Urinary bladder (tissue), 4 donors: ENCODE results near the gene PAPPA. TPM values are rescaled to one million over a fixed set of nuclear protein-coding genes. Genes with fewer than 3 reads are reported as not detected.

Experiments
- DNase-seq: peaks from one replicate; pipeline ENCODE4 v3.0.0-alpha.2; 2015; ENCODE audit errors: extremely low spot score
- H3K27ac ChIP-seq: one replicate; pipeline ENCODE4 v1.5.1; 2013; ENCODE audit warnings: low read depth, mild to moderate bottlenecking, moderate library complexity
- H3K36me3 ChIP-seq: one replicate; pipeline ENCODE4 v1.6.1; 2013; ENCODE audit warnings: mild to moderate bottlenecking, moderate library complexity; ENCODE audit not compliant: insufficient read depth
- H3K4me1 ChIP-seq: one replicate; pipeline ENCODE4 v1.6.1; 2013; ENCODE audit warnings: mild to moderate bottlenecking, moderate library complexity; ENCODE audit not compliant: insufficient read depth
- H3K4me3 ChIP-seq: one replicate; pipeline ENCODE4 v1.5.1; 2013; ENCODE audit warnings: low read depth, low read length
- WGBS: extraction: QIAGEN DNeasy Blood & Tissue Kit; methylation state at CpG from one replicate; pipeline ENCODE4 v1.1.7; 2013; 5-methylcytosine and 5-hydroxymethylcytosine counted together
- polyA plus RNA-seq: library from polyadenylated mRNA; stranded (reverse); fragments of 200-250 nt; gene quantifications from one replicate; pipeline ENCODE4 v1.2.3, GENCODE V29; 2013
- total RNA-seq: library from RNA; depleted of rRNA; stranded (reverse); fragments of >200 nt; gene quantifications from one replicate; pipeline ENCODE4 v1.2.3, GENCODE V29; 2014
- donor health status: healthy with polysubstance abuse.
- donor health status: healthy.

The PAPPA gene
- total and polyA plus RNA-seq, 2 donors = 4.2 to 5.9 TPM

GRCh38 chr9:116298878-116299391, 145.3 kb downstream of the PAPPA start:
- no peaks in the 10 kb centered on the region for H3K4me1 ChIP-seq
- no peak overlapping the region for H3K27ac ChIP-seq
- DNase-seq = no peak
- WGBS = 61% methylated on average over 6 of the region's 6 CpGs
- H3K4me3 ChIP-seq = no peak overlapping the region
- no peaks in the 10 kb centered on the region for H3K36me3 ChIP-seq

GRCh38 chr9:116300360-116300870, 146.8 kb downstream of the PAPPA start:
- H3K4me3 ChIP-seq = no peak overlapping the region
- no peaks in the 10 kb centered on the region for H3K4me1 ChIP-seq
- H3K27ac ChIP-seq = no peak overlapping the region
- DNase-seq = no peak
- 72% methylated on average over 2 of the region's 2 CpGs for WGBS
- no peaks in the 10 kb centered on the region for H3K36me3 ChIP-seq

GRCh38 chr9:116303270-116303669, 149.7 kb downstream of the PAPPA start:
- Histone ChIP-seq H3K4me3 (no peak overlapping the region), H3K36me3 (no peaks in the 10 kb centered on the region), H3K4me1 (no peaks in the 10 kb centered on the region), H3K27ac (no peak overlapping the region)
- 86% methylated on average over 5 of the region's 5 CpGs for WGBS
- DNase-seq = no peak

GRCh38 chr9:116303886-116304538, 150.4 kb downstream of the PAPPA start:
- no peak for DNase-seq
- Histone ChIP-seq H3K27ac (no peak overlapping the region), H3K36me3 (no peaks in the 10 kb centered on the region), H3K4me3 (no peak overlapping the region), H3K4me1 (no peaks in the 10 kb centered on the region)
- WGBS = 78% methylated on average over 3 of the region's 3 CpGs

DNA sequence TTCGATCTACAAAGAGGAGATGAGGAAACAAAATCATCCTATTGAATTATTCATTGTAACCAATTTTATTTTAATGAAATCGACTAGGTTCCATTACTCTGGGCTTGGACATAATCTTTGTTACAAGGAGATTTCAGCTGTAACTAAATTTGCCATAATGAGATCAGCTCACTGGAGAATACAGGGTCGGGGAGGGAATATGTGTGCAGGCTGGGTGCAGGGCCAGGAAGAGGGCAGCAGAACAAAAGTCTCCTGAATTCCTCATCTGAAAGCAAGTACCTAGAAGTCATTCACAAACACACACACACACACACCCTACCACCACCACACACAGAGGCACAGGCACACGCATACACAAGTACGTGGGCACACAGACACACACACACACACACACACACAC, 151.2 kb downstream of the PAPPA start:
- no peak overlapping the region for H3K4me3 ChIP-seq
- no peak overlapping the region for H3K27ac ChIP-seq
- H3K36me3 ChIP-seq = no peaks in the 10 kb centered on the region
- H3K4me1 ChIP-seq = no peaks in the 10 kb centered on the region
- DNase-seq = no peak
- WGBS = 80% methylated on average over 5 of the region's 5 CpGs

DNA sequence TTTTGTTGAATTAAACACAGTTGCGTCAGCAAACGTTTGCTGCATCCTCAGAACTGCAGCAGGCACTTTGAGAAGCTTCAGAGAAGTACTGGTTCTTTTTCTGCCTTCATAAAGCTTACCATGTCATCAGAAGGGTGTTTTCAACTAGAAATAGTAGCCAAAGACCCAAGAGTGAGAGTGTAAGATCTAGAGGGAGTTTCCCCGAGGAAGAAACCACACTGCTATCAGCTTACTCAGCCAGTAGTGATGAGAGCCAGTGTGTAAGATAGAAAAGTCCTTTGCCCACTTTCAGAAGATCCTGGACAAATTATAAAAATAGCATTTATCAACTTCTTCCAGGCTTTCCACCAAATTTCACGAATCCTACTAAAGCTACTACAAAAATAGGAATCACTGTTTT, 154.5 kb downstream of the PAPPA start:
- no peak for DNase-seq
- 72% methylated on average over 4 of the region's 4 CpGs for WGBS
- Histone ChIP-seq H3K4me3 (no peak overlapping the region), H3K4me1 (no peaks in the 10 kb centered on the region), H3K27ac (no peak overlapping the region), H3K36me3 (no peaks in the 10 kb centered on the region)

GRCh38 chr9:116309900-116310611, 156.5 kb downstream of the PAPPA start:
- Histone ChIP-seq H3K27ac (no peak overlapping the region), H3K4me3 (no peak overlapping the region), H3K4me1 (no peaks in the 10 kb centered on the region), H3K36me3 (no peaks in the 10 kb centered on the region)
- WGBS = 94% methylated on average over 3 of the region's 3 CpGs
- no peak for DNase-seq

- H3K27ac ChIP-seq = no peak overlapping the region
- 47% methylated on average over 2 of the region's 2 CpGs for whole genome bisulfite sequencing
- H3K4me1 ChIP-seq = no peaks in the 10 kb centered on the region
- H3K4me3 ChIP-seq = no peak overlapping the region
- H3K36me3 ChIP-seq = no peaks in the 10 kb centered on the region
- no peak for DNase-seq
These were observed 158.6 kb downstream of the PAPPA start for GRCh38 chr9:116312221-116312620.

- no peaks in the 10 kb centered on the region for H3K4me1 ChIP-seq
- H3K36me3 ChIP-seq = no peaks in the 10 kb centered on the region
- 95% methylated on average over 3 of the region's 3 CpGs for WGBS
- no peak overlapping the region for H3K4me3 ChIP-seq
- no peak overlapping the region for H3K27ac ChIP-seq
- no peak for DNase-seq
These were observed 160.0 kb downstream of the PAPPA start for GRCh38 chr9:116313638-116314037.

DNA sequence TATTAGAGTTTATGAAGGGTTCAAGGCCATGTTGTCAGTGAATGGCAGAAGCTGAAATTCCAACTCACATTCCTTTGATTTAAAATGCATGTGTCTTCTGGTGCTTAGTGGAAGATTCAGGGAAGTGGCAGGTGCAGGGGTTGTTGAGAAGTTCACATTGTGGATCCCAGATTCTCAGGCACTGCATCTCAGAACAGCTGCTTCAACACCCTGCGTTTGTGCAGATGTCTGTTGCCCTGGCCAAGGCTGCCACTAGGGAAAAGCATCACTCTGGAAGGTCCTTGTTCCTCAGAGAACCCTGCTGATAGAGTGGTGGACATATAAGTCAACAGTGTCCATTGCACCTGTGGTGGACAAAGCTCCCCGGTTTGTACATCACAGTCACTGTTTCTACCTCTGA, 162.7 kb downstream of the PAPPA start:
- WGBS = 89% methylated on average over 2 of the region's 2 CpGs
- Histone ChIP-seq H3K27ac (no peak overlapping the region), H3K4me1 (no peaks in the 10 kb centered on the region), H3K4me3 (no peak overlapping the region), H3K36me3 (no peaks in the 10 kb centered on the region)
- no peak for DNase-seq

DNA sequence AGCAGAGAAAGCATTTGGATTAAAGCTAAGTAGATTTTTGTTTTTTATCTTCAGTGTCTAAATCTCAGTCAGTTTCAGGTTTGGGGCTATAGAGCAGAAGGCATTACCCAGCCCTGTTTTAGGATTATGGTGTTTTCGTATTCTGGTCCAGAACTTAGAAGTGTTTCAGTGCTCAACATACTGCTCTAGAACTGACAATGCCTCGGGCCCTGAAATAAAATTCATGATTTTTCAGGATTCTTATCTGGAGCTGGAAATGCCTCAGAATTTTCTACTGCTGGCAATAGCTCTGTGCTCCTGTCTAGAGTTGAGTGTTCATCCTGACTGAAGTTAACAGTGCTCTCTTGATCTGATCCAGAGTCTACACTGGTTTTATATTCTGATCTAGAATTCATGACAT, 163.9 kb downstream of the PAPPA start:
- Histone ChIP-seq H3K4me1 (no peaks in the 10 kb centered on the region), H3K36me3 (no peaks in the 10 kb centered on the region), H3K27ac (no peak overlapping the region), H3K4me3 (no peak overlapping the region)
- no peak for DNase-seq
- 90% methylated on average over 2 of the region's 2 CpGs for WGBS

DNA sequence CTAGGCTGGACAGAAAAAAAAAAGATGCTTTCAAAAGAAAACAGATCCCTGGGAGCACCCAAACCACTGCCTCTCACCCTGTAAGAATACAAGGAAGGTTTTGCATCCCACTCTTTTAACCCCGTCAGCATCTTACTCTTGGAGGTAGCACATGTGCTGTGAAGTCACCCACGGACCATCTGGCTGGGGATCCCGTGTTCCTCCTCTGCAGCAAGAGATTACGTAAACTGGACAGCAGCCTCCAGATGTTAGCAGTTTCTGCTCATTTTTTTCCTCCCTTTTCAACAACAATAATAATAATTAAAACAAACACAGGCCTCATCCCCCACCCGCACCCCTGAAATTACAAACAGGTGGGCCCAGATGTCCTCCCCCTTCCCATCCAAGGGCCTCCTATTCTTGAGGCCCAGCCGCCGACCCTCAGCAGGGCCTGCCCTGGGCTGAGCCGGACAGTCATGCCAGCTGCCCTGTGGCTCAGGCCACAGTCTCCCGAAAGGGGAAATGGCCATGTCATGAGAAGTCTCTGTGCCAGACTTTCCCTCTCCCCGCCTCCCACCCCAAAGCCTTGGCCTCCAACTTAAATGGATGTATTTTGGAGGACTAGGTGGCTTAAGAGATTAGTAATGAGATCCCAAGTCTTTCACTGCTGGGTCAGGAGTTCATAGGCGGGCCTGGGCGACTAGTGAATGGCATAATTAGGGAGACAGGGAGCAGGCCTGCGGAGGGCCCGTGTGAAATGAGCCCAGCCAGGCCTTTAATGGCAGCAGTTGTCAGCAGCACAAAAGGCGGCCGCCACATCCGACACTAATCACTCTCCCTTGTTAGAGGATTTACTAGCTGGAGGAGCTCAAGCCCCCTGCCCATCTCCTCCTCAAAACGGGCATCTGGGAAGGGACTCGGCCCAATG, 165.1 kb downstream of the PAPPA start:
- Histone ChIP-seq H3K4me1 (no peaks in the 10 kb centered on the region), H3K27ac (peak overlapping the region; percentile 68), H3K36me3 (no peaks in the 10 kb centered on the region), H3K4me3 (no peak overlapping the region)
- WGBS = 66% methylated on average over 19 of the region's 19 CpGs
- DNase-seq = no peak

DNA sequence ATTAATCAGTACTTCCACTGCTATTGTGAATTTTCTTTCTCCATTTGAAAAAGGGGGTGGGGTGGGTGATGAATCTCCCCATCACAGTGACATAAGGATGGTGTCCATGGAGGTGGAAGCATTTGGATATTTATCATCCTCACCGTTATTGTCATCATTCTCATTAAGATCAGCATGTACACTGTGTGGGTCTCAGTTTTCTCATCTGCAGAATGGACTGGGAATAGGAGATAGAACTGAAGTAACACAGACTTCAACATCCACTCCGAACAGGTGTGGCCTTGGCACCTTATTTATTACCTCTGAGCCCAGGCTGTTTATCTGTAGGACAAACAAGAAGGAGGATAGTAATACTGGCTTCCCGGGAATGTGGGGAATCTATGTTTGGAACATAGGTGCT, 165.9 kb downstream of the PAPPA start:
- no peaks in the 10 kb centered on the region for H3K36me3 ChIP-seq
- WGBS = 86% methylated on average over 3 of the region's 3 CpGs
- H3K4me3 ChIP-seq = no peak overlapping the region
- no peak for DNase-seq
- no peaks in the 10 kb centered on the region for H3K4me1 ChIP-seq
- no peak overlapping the region for H3K27ac ChIP-seq
